COLO668 (cell line): ENCODE results near the gene SUPT20H.
"Not testable (repeated sequence)": the region's sequence is repeated elsewhere in the genome, so short reads cannot be mapped to it uniquely, and the experiment has no call there.

Source experiments
- DNase-seq: peaks from one replicate; lab custom pipeline; 2025; ENCODE audit not compliant: unreplicated experiment; lab: John Stamatoyannopoulos, UW

Gene SUPT20H

DNA sequence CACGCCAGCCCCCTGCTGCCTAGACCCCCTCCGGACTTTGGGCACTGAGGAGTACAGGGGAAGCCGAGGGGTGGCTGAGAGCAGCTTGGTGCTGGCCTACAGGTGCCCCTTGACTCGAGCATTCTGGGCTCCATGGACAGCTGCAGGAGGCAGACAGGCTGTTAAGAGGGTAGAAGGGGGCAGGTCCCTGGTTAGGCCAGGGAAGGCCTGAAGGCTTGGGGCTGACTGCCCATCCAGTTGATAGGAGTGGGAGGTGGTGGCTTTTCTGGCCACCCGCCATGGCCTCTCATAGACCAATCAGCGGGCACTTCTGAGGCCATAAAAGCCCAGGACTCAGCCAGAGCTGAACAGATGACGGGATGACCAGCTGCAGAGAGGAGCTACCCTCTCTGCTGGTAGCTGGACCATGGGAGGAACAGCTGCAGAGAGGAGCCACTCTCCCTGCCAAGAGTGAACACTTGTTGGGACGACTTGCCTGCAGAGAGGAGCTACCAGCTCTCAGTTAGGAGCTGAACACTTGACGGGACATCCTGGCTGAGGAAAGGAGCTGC, 10.7 kb upstream of the SUPT20H start:
- no peak for DNase-seq

DNA sequence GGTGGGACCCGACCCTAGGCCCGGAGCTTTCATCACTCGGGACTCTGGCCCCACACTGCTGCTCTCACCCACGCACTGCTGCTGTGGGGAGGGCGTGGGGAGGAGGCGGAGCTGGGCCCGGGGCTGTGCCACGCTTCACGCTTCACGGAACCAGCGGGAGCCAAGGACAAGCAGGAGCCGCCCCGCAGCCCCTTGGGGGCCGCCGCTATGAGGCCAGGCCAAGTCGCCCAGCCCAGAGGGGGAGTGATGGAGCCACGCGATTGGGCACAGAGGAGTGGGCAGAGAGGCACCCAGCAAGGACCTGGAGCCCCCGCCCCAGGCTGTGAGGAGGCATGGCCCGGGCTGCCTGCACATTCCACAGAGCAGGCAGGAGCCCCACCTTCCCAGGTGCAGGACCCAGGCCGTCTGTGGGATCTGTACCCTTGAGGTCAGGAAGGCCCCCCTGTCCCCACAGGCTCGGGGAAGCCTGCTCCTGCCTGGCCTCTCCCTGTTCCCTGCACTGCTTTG, 10.2 kb upstream of the SUPT20H start:
- no peak for DNase-seq

- DNase-seq, result no peak
Observed at GRCh38 chr13:37068962-37069361, 9.5 kb upstream of the SUPT20H start.

- DNase-seq, result no peak
Observed at GRCh38 chr13:37067874-37068273, 8.4 kb upstream of the SUPT20H start.

DNA sequence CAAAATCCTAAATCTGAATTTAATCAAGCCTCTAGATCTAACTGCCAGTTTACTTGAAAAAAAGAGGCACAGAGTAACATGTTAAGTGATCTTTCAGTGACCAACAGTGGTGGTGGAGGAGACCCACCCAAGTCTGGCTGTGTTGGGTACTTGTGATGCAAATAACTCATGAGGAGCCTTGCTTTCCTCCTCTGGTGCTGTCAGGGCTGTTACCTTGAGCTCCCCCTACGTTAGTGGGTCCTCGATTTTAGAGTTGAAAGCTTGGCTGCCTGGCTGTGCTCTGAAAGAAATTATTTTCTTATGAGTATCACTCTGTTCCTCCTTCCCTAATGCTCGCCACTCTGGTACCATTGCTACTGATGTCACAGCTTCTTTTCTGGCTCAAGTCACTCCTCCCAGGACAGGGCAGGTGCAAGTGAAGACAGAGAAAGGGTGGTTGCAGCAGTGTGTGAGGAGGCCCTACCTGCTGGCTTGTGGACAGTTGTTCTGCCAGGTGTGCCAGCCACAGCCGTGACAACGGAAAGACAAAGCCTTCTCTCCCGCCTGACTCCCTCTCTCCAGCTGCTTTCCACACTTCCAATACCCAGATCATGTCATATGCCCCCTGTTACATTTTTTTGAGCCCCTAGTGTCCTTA, 6.5 kb upstream of the SUPT20H start:
- DNase-seq, result peak; percentile 29

DNA sequence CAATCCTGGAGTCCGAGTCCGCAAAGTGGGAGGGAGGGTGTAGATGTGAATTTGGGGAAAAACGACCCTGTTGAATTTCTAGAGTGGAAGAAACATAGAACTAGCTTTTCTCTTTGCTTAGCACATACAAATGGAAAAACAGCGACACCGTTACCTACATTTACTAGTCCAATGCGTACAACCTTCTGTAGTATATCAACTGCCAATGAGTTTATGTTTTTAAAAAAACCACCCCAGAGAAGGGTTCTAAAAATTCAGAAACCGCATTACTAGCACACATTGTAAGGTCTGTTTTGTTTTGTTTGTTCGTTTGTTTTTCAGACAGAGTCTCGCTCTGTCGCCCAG, 332 bp upstream of the SUPT20H start:
- no peak for DNase-seq

GRCh38 chr13:37056228-37056627, 3.3 kb downstream of the SUPT20H start:
- not testable (repeated sequence) for DNase-seq

- not testable (repeated sequence) for DNase-seq
Observed at GRCh38 chr13:37053111-37053510, 6.4 kb downstream of the SUPT20H start.

DNA sequence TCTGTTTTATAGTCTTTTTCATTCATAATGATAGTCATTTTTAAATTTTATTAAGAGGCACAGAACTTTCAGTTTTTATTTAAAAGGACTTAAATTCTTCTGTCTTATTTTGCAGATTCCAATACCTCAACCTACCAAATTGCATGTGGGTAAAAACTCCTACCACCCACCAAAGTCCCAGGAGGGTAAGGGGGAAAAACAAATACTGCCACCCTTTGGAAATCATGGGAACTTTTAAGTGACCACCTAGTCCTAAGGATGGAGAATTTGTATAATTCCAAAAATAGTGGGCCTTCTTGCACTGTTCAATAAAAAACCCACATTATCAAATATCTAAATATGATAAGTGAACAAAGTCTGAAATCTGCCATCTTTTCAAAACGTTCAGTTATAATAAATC, 9.7 kb downstream of the SUPT20H start:
- no peak for DNase-seq

DNA sequence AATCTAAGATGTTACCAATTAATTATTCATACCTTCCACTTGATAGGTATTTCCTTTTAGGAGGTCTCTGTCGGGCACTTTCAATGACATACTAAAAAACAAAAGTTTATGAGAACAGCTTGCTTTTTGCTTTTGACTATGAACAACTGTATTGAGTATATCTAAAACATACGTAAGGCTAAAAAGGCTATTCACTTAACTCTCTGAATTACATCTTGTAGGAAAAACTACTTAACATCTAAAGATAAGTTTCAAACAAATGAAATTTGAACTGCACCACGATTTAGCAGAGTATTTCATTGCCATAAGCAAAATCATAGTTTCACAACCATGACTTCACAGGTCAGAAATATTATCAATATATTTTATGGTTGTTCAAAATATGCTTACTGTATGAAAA, 11.6 kb downstream of the SUPT20H start:
- DNase-seq, result no peak

DNA sequence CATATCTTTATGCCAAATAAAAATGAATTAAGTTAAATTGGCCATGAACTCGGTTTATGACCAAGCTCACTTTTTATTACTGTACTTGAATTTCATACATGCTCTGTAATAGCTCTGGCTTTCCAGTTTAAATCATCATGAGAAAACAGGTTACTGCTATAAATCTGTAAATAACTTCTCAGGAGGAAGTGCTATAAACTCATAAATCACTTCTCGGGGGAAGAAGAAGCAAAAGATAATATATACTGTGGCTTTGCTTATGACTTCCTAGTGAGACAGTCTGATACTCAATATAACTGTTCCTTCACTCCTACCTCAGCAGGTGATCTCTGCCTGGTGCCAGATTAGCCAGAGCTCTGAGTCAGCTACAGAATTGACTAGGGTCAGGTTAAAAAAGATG, 12.5 kb downstream of the SUPT20H start:
- no peak for DNase-seq

- no peak for DNase-seq
Observed at GRCh38 chr13:37046062-37046461, 13.4 kb downstream of the SUPT20H start.

DNA sequence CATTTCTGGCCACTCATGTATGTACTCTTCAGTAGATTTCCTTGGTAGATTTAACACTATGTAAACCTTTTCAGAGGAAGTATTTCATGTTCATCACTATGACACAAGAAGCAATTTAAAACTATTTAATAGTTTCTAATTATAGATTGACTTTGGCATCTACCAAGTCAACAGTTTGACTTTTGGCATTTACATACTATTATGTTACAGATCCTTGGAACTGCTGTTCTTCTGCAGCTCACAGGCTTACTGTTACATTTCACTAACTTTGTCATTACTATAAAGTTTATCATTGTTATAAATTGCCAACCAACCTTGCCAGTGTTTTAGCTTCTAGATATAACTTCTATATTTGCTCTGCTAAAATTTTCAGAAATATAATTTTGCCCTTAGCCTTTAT, 18.7 kb downstream of the SUPT20H start:
- no peak for DNase-seq

- no peak for DNase-seq
Observed at GRCh38 chr13:37039896-37040295, 19.6 kb downstream of the SUPT20H start.

GRCh38 chr13:37037241-37037640, 22.2 kb downstream of the SUPT20H start:
- DNase-seq, result no peak

GRCh38 chr13:37029617-37030016, 29.9 kb downstream of the SUPT20H start:
- DNase-seq, result no peak

DNA sequence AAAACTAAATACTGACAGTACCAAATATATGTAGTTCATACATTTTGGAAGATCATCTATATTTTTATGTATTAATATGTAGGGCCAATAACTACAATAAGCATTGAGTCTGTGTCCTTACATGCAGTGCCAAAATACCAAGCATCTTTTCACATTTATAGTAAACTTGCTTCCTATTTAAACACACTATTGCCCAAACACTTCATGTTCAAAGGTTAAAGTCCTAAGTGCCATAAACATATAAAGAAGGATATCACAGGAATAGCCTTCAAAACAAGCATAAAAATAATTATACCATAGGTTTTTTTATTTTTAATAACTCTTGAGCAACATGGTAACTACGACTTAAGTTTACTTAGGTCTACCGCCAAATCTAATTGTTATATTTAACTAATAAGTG, 31.8 kb downstream of the SUPT20H start:
- no peak for DNase-seq

- no peak for DNase-seq
Observed at GRCh38 chr13:37026771-37027170, 32.7 kb downstream of the SUPT20H start.

DNA sequence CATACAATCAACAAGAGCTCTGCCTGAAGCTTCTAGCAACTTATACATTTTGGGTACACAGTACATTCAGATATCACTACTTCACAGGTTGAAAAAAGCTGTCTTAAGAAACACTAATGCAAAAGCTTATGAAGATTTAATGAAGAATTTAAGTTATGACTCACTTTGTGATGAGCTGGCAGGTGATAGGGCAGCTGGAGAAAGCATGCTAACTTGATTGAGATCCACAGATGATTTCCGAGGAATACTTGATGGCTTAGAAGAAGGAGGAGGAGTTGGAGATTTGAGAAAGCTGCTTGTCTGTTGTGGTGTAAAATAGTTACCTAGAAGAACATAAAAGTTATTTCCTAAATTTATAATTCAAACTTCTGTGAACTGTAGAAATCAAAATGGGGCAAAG, 35.6 kb downstream of the SUPT20H start:
- no peak for DNase-seq

DNA sequence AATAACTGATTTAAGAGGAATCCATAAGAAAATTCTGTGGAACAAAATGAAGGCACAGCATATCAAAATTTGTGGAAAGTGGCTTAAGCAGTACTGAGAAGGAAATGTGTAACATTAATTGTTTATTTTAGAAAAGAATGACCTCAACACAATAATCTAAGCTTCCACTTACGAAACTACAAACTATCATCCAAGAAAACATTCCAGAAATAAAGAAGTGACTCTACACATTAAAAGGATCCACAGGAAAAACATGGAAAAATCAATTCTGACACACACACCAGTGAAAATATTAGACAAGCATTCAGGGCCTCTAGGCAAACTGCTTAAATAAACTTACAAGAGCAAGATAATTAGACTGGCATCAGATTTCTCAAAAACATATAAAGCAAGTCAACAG, 44.9 kb downstream of the SUPT20H start:
- no peak for DNase-seq

DNA sequence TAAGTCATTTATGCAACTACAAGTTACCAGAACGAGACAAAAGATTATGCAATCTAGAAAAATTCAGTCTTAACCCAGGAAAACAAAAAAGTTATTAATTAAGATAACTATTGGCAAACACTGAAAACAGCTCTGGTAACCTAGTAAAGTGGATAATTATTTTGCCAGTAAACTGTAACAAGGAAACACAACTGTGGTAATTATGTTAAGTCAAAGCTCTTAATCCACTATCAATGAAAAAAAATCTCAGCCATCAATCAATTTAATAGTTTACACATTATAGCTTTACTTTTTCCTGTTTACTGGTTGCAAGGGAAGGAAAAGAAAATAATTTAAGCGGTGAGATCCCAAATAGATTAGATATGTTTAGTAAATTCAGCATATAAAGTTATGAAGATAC, 47.7 kb downstream of the SUPT20H start:
- no peak for DNase-seq

DNA sequence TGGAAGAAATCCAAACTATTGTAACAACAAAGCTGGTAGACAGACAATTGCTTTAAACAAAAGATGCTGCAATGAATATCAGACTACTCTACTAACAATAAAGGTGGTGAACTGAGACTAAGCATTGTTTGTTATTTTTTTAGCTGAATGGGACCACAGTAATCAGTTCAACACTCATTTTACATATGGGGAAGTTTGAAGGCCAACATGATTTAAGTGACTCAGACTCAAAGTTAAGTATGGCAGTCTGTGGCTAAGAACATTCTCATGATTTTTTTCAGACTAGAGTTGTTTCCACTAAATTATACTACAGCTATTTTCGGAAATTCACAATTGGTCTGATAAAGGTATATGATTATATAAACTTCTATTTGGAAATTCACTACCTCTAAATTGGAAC, 48.5 kb downstream of the SUPT20H start:
- DNase-seq, result no peak

GRCh38 chr13:37010424-37010823, 49.1 kb downstream of the SUPT20H start:
- DNase-seq, result no peak
